ENCODE measurements around the gene EFCAB6. TPM values are rescaled to one million over a fixed set of nuclear protein-coding genes. Genes with fewer than 3 reads are reported as not detected.
A peak's percentile ranks its signal among the peaks of the same experiment; 100 is the strongest.

Gene EFCAB6
- total and polyA plus RNA-seq, 4 donors = 1.7 to 15.4 (median 7.6) TPM

DNA sequence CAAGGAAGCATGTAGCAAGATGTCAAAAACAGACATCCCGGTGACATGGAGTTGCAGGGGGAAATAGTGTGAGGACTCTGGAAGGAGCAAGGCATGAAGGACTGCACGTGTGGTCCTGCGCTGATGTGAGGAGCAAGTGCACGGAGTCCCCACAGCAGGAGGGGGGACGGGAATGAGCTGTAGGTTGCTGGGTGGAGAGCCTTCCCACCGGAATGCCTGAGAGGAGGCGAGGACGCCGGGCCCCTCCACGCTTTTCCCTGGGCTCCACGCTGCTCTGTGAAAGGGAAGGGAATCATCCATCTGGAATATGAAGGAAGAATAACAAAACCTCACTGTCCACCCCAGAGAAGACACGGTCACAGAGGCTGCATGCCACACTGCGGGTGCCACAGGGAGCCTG is 23.6 kb upstream of the EFCAB6 start:
- 91 to 92% methylated on average over 10 to 13 of the region's 13 CpGs for WGBS, 2 donors
- H3K27ac ChIP-seq (ENCODE audit: low read depth in 1 of 2, low read length in 1 of 2) = no peak overlapping the region
- peaks cover 0 to 12% (median 0%) of the 10 kb centered on the region in 3 donors for H3K27me3 ChIP-seq (ENCODE audit: control insufficient read depth in 3 of 3, insufficient read depth in 3 of 3, low read length in 2 of 3)
- H3K4me3 ChIP-seq = no peak overlapping the region
- DNase-seq = no peak
- TF ChIP-seq, protein P1, sequence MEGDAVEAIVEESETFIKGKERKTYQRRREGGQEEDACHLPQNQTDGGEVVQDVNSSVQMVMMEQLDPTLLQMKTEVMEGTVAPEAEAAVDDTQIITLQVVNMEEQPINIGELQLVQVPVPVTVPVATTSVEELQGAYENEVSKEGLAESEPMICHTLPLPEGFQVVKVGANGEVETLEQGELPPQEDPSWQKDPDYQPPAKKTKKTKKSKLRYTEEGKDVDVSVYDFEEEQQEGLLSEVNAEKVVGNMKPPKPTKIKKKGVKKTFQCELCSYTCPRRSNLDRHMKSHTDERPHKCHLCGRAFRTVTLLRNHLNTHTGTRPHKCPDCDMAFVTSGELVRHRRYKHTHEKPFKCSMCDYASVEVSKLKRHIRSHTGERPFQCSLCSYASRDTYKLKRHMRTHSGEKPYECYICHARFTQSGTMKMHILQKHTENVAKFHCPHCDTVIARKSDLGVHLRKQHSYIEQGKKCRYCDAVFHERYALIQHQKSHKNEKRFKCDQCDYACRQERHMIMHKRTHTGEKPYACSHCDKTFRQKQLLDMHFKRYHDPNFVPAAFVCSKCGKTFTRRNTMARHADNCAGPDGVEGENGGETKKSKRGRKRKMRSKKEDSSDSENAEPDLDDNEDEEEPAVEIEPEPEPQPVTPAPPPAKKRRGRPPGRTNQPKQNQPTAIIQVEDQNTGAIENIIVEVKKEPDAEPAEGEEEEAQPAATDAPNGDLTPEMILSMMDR (IDR thresholded peaks at IDR 0.05; ENCODE audit: control extremely low read depth, extremely low read depth) = no peak
- peaks cover 0 to 10% (median 0%) of the 10 kb centered on the region in 5 donors for H3K4me1 ChIP-seq (ENCODE audit: control insufficient read depth in 5 of 5, insufficient read depth in 5 of 5, low read length in 5 of 5)
- H3K9me3 ChIP-seq (ENCODE audit: control insufficient read depth in 4 of 4, insufficient read depth in 3 of 4, low read length in 3 of 4) = peaks cover 0 to 2% (median 0%) of the 10 kb centered on the region in 4 donors
- H3K9ac ChIP-seq (ENCODE audit: insufficient read depth in 1 of 2, low read length in 2 of 2) = no peak overlapping the region
- ATAC-seq (ENCODE audit: insufficient read depth, low FRiP score) = no peak
- H3K36me3 ChIP-seq (ENCODE audit: control insufficient read depth in 4 of 4, insufficient read depth in 4 of 4, low read length in 4 of 4) = no peaks in the 10 kb centered on the region

DNA sequence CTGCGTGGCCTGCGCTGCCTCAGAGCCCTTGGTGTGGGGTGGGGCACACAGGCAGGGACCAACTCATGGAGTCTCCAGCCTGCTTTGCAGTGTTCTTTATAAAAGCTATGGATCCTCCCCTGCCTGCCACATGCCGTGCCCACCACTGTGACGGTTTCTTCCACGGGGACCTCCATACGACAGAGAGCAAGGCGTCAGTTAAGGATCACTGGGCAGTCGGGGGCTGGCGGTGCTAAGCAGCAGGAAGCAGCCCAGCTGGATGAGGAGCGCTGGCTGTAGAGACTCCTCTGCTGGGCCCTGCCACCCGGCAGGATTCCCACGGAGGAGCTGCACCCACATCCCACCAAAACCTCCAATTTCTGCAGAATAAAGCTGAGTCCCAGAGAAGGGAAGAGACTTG is 23.1 kb upstream of the EFCAB6 start:
- Histone ChIP-seq H3K27me3 (ENCODE audit: control insufficient read depth in 3 of 3, insufficient read depth in 3 of 3, low read length in 2 of 3) (peaks cover 0 to 12% (median 0%) of the 10 kb centered on the region in 3 donors), H3K4me1 (ENCODE audit: control insufficient read depth in 5 of 5, insufficient read depth in 5 of 5, low read length in 5 of 5) (peaks cover 0 to 16% (median 0%) of the 10 kb centered on the region in 5 donors), H3K36me3 (ENCODE audit: control insufficient read depth in 4 of 4, insufficient read depth in 4 of 4, low read length in 4 of 4) (no peaks in the 10 kb centered on the region), H3K9ac (ENCODE audit: insufficient read depth in 1 of 2, low read length in 2 of 2) (no peak overlapping the region), H3K4me3 (no peak overlapping the region), H3K9me3 (ENCODE audit: control insufficient read depth in 4 of 4, insufficient read depth in 3 of 4, low read length in 3 of 4) (peaks cover 0 to 2% (median 0%) of the 10 kb centered on the region in 4 donors), H3K27ac (ENCODE audit: low read depth in 1 of 2, low read length in 1 of 2) (no peak overlapping the region)
- TF ChIP-seq, protein P1 (IDR thresholded peaks at IDR 0.05; ENCODE audit: control extremely low read depth, extremely low read depth) = no peak
- 63 to 69% methylated on average over 12 of the region's 12 CpGs for WGBS, 2 donors
- DNase-seq = peak in 2 of 3 donors; percentile 41 to 52
- ATAC-seq (ENCODE audit: insufficient read depth, low FRiP score) = no peak

- 72 to 84% methylated on average over 36 of the region's 36 CpGs for WGBS, 2 donors
- H3K4me1 ChIP-seq (ENCODE audit: control insufficient read depth in 5 of 5, insufficient read depth in 5 of 5, low read length in 5 of 5) = peaks cover 0 to 31% (median 12%) of the 10 kb centered on the region in 5 donors
- no peak overlapping the region for H3K4me3 ChIP-seq
- peaks cover 0 to 12% (median 0%) of the 10 kb centered on the region in 3 donors for H3K27me3 ChIP-seq (ENCODE audit: control insufficient read depth in 3 of 3, insufficient read depth in 3 of 3, low read length in 2 of 3)
- no peak overlapping the region for H3K27ac ChIP-seq (ENCODE audit: low read depth in 1 of 2, low read length in 1 of 2)
- no peaks in the 10 kb centered on the region for H3K36me3 ChIP-seq (ENCODE audit: control insufficient read depth in 4 of 4, insufficient read depth in 4 of 4, low read length in 4 of 4)
- H3K9me3 ChIP-seq (ENCODE audit: control insufficient read depth in 4 of 4, insufficient read depth in 3 of 4, low read length in 3 of 4) = peaks cover 0 to 2% (median 0%) of the 10 kb centered on the region in 4 donors
- DNase-seq (no peak), ATAC-seq (ENCODE audit: insufficient read depth, low FRiP score) (no peak)
- TF ChIP-seq, protein P1 (IDR thresholded peaks at IDR 0.05; ENCODE audit: control extremely low read depth, extremely low read depth) = no peak
- no peak overlapping the region for H3K9ac ChIP-seq (ENCODE audit: insufficient read depth in 1 of 2, low read length in 2 of 2)
Observed at GRCh38 chr22:43833286-43834240, 21.5 kb upstream of the EFCAB6 start.
